AG08396 (cell line): ENCODE data around the gene CCNF.
A peak's percentile ranks its signal among the peaks of the same experiment; 100 is the strongest.
"Not testable (repeated sequence)": the region's sequence is repeated elsewhere in the genome, so short reads cannot be mapped to it uniquely, and the experiment has no call there.

Experiments
- DNase-seq: peaks from one replicate; pipeline ENCODE4 v3.0.0; 2012; ENCODE audit warnings: low spot score, mixed read lengths

CCNF gene, protein sequence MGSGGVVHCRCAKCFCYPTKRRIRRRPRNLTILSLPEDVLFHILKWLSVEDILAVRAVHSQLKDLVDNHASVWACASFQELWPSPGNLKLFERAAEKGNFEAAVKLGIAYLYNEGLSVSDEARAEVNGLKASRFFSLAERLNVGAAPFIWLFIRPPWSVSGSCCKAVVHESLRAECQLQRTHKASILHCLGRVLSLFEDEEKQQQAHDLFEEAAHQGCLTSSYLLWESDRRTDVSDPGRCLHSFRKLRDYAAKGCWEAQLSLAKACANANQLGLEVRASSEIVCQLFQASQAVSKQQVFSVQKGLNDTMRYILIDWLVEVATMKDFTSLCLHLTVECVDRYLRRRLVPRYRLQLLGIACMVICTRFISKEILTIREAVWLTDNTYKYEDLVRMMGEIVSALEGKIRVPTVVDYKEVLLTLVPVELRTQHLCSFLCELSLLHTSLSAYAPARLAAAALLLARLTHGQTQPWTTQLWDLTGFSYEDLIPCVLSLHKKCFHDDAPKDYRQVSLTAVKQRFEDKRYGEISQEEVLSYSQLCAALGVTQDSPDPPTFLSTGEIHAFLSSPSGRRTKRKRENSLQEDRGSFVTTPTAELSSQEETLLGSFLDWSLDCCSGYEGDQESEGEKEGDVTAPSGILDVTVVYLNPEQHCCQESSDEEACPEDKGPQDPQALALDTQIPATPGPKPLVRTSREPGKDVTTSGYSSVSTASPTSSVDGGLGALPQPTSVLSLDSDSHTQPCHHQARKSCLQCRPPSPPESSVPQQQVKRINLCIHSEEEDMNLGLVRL

GRCh38 chr16:2429034-2429770, at the start of gene CCNF:
Gene CCNF (plus strand): TSS chr16:2429447. CDS start chr16:2429482, 35 bp downstream.
- DNase-seq: peak; percentile 100

- no peak for DNase-seq
Measured at GRCh38 chr16:2383501-2383900, 45.7 kb upstream of the CCNF start.

DNA sequence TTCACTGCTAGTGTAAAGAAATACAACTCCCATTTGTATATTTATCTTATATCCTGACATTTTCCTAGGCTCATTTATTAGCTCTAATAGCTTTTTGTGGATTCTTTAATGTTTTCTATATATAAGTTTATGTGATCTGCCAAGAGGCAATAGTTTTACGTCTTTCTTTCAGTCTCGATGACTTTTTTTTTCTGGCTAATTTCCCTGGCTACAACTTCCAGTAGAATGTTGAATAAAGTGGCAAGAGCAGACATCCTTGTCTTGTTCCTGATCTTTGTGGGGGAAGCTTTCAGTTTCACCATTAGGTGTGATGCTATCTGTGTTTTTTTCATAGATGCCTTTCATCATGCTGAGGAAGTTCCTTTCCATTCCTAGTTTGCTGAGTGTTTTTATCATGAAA, 44.8 kb upstream of the CCNF start:
- DNase-seq: no peak

DNA sequence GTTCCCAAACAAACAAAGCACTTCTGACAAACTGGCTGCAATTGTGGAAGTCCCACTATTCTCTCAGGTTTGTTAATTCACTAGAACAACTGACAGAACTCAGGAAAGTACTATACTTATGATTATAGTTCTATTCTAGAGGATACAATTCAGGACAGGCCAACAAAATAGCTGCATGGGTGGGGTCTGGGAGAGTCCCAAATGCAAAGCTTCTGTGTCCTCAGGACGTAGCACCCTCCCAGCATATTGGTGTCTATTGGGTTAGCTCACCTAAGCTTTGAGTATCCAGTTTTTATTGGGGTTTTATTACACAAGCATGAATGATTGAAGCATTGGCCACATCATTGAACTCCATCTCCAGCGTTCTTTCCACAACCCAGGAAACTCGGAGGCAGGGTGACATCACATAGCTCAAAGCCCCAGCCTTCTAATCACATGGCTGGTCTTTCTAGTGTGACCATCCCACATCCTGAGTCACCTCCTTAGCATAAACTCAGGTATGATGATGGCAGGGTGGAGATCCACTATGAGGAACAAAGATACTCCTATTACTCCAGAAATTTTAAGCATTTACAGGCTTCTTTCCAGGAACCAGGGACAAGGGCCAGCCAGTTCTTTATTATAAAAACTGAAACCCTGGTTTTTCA, 43.9 kb upstream of the CCNF start:
- DNase-seq: peak; percentile 16

- DNase-seq: not testable (repeated sequence)
Measured at GRCh38 chr16:2385982-2386381, 43.3 kb upstream of the CCNF start.

GRCh38 chr16:2386990-2387389, 42.3 kb upstream of the CCNF start:
- no peak for DNase-seq

GRCh38 chr16:2388139-2388874, 40.9 kb upstream of the CCNF start:
- DNase-seq: no peak

DNA sequence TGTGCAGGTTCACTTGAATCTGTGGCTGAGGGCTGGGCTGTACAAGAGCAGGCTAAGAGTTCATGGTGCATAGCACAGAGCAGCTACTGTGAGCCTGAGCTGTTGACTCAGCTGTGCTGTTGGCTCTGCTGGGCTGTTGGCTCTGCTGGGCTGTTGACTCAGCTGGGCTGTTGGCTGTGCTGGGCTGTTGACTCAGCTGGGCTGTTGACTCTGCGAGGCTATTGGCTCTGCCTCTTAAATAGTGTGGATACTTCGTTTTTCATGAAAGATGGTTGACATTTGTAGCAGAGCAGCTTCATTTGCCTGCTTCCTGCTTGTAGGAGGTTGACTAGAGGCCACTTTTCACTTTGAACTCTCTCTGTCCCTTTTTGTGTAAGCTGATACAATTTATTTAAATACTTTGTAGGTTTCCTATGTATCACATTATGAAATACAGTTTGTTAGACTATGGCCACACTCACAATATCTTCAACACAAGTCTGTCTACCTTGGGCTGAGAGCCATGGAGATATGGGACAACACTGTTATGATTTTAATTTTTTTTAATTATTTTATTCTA, 40.3 kb upstream of the CCNF start:
- DNase-seq: peak; percentile 74

DNA sequence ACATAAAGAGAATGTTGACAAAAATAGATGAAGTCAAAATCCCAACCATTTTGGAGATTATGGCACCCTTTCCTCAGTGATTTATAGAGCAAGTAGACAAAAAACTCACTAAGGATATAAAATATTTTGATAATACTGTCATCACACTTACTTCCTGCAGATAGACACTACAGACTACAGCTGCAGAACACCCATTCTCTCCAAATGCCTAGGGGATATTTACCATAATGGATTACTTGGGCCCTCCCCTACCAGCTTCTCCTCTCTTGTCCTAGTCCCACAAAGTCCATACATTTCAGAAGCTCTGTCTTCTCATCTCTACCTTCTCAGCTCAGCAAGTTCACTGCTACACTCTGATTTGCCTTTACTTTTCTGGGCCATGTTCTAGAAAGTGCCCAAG, 37.2 kb upstream of the CCNF start:
- DNase-seq: no peak

GRCh38 chr16:2398520-2398919, 30.7 kb upstream of the CCNF start:
- DNase-seq: no peak

DNA sequence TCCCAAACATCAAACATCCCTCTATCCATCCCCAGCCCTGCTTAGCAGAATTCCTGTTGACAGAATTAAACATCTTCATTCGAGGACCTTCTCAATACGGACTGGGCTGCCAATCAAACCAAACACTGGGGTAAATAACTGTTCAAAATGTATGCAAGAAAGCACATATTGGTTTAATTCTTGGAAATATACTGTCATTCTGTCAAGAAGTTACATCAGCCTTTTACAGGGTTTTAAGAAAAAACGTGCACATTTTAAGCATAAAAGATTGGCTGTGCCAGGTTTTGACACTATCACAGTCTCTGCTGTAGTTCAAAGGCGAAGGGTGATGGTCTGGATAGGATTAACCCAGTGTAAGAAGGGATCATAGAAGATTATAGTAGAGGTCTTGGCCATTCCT, 25.1 kb upstream of the CCNF start:
- no peak for DNase-seq

GRCh38 chr16:2415085-2415484, 14.2 kb upstream of the CCNF start:
- DNase-seq: no peak

DNA sequence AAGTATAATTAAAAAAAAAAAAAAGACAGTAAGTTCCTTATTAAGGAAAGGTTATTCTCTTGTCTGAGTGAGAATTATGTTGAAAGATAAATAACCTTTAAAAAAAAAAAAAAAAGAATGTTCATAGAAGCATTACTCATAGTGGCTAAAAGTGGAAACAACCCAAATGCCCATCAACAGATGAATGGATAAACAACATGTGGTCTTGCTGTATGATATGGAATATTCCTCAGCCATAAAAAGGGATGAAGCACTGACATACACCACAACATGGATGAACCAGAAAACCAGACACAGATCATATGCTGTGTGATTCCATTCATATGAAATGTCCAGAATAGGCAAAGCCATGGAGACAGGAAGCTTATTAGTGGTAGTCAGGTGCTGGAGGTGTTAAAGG, 9.2 kb upstream of the CCNF start:
- DNase-seq: no peak

DNA sequence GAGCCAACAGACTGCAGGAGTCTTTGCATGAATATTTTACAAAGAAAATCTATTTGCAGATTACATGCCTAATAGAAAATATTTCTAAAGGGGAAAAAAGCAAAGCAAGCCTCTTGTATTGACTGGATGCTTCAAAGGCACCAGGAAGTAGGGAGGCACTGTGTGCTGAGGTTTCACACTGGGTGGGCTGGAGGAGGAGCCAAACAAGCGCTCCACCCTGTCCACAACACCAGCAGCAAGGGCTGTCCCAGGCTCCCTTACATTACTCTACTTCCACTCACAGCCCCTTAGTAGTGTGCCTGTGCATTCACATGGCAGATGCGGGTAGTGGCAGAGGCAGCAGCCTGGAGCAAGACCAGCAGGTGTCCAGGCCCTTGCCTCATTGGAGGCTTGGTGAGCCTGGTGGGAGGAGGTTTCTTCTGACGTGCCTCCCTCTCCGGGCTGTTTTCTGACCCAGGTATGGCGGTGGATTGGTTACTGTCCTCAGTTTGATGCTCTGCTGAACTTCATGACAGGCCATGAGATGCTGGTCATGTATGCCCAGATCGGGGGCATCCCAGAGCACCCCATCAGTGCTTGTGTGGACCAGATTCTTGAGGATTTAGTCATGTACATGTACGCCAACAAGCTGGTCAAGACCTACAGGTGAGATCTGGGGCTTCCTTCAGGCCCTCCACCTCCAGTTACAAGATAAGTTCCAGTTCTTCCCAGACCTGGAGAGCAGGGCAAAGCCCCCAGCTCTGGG, 7.0 kb upstream of the CCNF start:
- no peak for DNase-seq

DNA sequence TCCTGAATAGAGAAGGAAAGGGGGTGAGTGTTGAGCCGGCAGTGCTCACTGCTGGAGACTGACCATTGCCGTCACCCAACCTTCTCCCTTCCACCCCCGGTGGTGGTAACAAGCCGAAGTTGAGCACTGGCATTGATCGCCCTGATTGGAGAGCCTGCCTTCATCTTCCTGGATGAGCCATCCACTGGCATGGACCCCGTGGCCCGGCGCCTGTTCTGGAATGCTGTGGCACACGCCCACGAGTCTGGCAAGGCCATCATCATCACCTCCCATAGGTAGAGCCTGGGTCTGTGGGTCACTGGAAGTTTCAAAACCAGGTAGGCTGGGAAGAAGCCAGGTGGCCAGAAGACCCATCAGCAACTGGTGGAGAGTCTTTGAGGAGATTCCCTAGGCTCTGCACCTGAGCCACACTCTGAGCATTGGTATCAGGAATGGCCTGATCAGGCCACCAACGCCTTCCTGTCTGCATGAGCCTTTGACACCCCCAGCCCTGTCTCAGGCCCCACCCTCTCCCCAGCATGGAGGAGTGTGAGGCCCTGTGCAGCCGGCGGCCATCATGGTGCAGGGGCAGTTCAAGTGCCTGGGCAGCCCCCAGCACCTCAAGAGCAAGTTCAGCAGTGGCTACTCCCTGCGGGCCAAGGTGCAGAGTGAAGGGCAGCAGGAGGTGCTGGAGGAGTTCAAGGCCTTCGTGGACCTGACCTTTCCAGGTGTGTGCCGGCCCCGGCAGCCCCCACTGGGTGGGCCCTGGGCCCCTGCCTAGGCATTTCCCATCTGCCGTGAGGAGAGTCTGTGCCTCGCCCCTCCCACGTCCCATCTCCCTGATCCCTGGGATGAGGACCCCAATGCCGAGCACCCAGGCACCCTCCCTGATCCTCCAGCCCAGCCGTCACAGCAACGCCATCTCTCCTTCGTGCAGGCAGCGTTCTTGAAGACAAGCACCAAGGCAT, 4.9 kb upstream of the CCNF start:
- DNase-seq: no peak

DNA sequence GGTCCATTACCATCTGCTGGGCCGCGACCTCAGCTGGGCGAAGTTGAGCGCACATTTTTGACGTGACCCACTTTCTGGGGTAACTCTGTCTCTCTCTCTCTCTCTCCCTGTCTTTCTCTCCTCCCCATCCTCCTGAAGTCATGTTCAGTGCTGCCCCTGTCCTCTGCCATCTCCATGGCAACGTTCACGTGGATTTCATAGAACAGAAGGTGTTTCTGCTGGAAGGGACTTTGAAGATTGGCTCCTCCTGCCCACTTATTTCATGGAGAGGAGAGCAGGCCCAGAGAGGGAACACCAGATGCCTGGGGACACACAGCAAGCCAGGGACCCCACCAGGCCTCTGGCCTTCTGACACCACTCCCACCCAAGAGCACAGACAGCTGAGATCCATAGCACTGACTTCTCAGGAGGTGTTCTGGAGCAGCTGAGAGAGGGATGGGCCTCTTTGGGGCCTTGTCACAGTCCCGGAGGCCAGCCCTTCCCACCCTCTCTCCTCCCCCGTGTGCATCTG, 4.2 kb upstream of the CCNF start:
- DNase-seq: no peak

- DNase-seq: no peak
Measured at GRCh38 chr16:2425825-2426430, 3.3 kb upstream of the CCNF start.

DNA sequence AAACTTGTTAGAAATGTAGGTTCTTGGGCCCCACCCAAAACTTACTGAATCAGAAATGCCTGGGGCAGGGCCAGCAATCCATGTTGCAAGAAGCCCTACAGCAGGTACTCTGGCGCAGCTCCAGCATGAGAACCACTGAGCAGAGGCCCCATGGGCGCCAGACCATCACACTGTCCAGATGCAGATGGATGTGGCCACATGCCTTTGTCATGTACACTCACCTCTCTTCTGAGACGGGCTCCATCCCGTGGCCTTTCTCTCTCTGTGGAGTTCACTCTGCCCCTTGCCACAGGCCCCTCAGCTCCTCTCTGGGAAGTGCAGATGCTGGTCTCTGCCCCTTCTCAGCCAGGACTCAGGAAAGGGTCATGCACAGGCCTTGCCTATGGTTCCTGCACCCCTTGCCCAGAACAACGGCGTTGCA, 2.3 kb upstream of the CCNF start:
- DNase-seq: no peak

DNA sequence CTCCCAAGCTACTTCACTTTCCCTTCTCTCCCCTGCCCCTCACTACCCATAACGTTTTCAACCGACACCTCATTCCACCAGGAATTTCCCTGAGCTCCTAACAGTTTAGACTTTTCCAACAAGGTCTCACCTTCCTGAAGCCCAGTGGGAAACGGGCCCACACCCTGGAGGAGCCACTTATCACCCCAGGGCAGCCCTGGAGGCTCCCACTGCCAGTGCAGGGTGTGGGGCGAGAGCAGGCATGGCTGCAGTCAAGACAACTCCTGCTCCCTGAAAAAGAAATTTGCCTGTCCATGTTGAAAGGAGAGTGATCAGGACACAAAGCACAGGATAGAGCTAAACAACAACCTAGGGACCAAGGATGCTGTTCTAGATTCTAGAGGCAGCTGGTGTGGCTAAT, 1.7 kb upstream of the CCNF start:
- DNase-seq: no peak
